ENCODE results near the gene B4GALNT1.

DNA sequence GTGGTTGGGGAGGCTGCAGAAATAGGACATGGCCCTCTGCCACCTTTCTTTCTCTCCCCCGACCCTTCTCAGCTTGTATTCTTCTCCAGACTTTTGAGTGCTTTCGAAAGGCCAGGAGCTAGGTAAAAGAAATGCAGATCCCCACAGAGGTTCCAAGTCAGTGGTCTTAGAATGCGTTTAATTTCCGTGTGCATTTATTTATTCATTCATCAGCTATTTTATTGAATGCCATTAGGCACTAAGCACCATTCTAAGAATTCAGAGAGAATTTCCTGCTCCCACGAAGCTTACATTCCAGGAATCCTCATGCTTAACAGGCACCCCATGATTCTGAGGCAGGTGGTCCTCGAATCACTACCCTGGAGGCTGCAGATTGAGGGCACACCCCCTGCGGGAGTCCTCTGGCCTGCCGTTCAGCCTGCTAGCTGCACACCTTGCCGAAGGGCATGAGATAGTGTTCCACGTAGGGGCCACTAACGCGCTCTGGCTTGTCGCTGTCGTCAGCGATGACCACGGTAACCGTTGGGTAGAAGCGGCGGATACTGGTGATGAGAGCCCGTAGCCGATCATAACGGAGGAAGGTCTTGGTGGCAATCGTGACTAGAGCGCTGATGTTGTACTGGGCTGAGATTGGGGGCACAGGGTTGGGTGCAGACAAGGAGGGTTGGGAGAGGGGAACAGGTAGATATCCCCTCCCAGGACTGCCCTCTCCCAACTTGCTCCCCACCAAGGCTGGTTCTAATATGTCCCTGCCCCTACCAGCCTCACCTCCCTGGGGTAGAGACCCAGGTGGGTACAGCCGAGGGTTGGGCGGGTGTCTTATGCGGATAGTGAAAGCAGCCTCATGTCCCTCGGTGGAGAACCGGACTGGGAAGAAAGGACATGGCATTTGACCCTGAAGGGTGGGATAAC lies 4.5 kb downstream of the B4GALNT1 start:
- TF ChIP-seq SNAI2 (CRISPR knock-in tag; IDR thresholded peaks at IDR 0.05) (no peak), RARB (CRISPR knock-in tag; IDR thresholded peaks at IDR 0.05) (no peak), ZFP30 (CRISPR knock-in tag; IDR thresholded peaks at IDR 0.05) (no peak), ZNF565 (CRISPR knock-in tag; conservative IDR thresholded peaks at IDR 0.05; ENCODE audit: low read depth) (no peak), ISL1 (CRISPR knock-in tag; IDR thresholded peaks at IDR 0.05) (no peak), TOX (CRISPR knock-in tag; IDR thresholded peaks at IDR 0.05; ENCODE audit: borderline replicate concordance) (no peak), ZNF70 (CRISPR knock-in tag; IDR thresholded peaks at IDR 0.05) (no peak), ESRRG (CRISPR knock-in tag; IDR thresholded peaks at IDR 0.05) (no peak), ZNF8 (CRISPR knock-in tag; IDR thresholded peaks at IDR 0.05) (no peak), ZFP3 (CRISPR knock-in tag; IDR thresholded peaks at IDR 0.05) (no peak), ARNTL (CRISPR knock-in tag; IDR thresholded peaks at IDR 0.05; ENCODE audit: borderline replicate concordance, low read depth) (no peak), OSR1 (CRISPR knock-in tag; IDR thresholded peaks at IDR 0.05) (no peak), ZC3H10 (CRISPR knock-in tag; IDR thresholded peaks at IDR 0.05) (no peak)
- TF ChIP-seq, protein P1, sequence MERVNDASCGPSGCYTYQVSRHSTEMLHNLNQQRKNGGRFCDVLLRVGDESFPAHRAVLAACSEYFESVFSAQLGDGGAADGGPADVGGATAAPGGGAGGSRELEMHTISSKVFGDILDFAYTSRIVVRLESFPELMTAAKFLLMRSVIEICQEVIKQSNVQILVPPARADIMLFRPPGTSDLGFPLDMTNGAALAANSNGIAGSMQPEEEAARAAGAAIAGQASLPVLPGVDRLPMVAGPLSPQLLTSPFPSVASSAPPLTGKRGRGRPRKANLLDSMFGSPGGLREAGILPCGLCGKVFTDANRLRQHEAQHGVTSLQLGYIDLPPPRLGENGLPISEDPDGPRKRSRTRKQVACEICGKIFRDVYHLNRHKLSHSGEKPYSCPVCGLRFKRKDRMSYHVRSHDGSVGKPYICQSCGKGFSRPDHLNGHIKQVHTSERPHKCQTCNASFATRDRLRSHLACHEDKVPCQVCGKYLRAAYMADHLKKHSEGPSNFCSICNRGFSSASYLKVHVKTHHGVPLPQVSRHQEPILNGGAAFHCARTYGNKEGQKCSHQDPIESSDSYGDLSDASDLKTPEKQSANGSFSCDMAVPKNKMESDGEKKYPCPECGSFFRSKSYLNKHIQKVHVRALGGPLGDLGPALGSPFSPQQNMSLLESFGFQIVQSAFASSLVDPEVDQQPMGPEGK (CRISPR knock-in tag; IDR thresholded peaks at IDR 0.05; ENCODE audit: borderline replicate concordance) = no peak
